ENCODE data around the gene KLHL29. TPM values are rescaled to one million over a fixed set of nuclear protein-coding genes. Genes with fewer than 3 reads are reported as not detected.

KLHL29 gene
- total RNA-seq, 1 donor from 2014 or later = 16.3 TPM

DNA sequence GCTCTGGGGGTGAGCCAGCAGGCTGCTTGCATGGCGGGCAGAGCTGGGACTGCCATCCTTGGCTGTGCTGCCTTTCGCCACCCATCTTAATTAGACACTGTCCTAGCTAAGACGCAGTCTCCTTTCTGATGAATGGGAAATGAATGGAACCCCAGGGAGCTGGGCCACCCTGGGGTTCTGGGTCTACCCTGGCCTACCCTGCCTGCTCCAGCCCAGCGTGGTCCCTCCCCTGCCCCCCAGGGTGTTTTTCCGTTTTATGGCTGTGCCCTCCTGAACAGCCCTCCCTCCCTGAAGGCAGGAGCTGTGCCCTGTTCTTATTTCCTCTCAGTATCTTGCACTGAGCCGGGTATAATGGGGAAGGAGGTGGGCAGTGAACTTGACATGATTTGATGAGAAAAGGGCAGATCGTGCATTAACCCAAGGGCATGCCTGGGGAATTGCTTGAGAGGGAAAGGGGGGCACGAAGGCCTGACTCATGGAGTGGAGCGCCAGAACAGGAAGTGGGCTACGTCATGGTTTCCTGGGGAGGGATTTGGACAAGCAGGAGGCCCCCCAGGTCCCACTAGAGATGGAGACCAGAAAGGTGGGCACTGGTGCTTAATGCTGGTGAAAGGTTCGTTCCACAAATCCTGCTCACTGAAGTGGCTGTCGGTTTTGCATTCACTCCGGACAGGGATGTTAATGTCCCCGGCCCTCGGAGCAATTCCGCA lies 165.0 kb downstream of the KLHL29 start:
- H3K9me3 ChIP-seq = no peaks in the 10 kb centered on the region
- intact Hi-C loops (cut with DNase I) = no loop called here
- no peaks in the 10 kb centered on the region for H3K36me3 ChIP-seq
- TF ChIP-seq, protein P1, sequence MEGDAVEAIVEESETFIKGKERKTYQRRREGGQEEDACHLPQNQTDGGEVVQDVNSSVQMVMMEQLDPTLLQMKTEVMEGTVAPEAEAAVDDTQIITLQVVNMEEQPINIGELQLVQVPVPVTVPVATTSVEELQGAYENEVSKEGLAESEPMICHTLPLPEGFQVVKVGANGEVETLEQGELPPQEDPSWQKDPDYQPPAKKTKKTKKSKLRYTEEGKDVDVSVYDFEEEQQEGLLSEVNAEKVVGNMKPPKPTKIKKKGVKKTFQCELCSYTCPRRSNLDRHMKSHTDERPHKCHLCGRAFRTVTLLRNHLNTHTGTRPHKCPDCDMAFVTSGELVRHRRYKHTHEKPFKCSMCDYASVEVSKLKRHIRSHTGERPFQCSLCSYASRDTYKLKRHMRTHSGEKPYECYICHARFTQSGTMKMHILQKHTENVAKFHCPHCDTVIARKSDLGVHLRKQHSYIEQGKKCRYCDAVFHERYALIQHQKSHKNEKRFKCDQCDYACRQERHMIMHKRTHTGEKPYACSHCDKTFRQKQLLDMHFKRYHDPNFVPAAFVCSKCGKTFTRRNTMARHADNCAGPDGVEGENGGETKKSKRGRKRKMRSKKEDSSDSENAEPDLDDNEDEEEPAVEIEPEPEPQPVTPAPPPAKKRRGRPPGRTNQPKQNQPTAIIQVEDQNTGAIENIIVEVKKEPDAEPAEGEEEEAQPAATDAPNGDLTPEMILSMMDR (IDR thresholded peaks at IDR 0.05) = no peak
- peaks cover 0 to 19% of the 10 kb centered on the region in 2 donors for H3K4me1 ChIP-seq
- DNase-seq (ENCODE audit: low spot score in 2 of 2) = no peak
- H3K27ac ChIP-seq = no peak overlapping the region
- H3K27me3 ChIP-seq = no peaks in the 10 kb centered on the region
- H3K4me3 ChIP-seq = no peak overlapping the region

DNA sequence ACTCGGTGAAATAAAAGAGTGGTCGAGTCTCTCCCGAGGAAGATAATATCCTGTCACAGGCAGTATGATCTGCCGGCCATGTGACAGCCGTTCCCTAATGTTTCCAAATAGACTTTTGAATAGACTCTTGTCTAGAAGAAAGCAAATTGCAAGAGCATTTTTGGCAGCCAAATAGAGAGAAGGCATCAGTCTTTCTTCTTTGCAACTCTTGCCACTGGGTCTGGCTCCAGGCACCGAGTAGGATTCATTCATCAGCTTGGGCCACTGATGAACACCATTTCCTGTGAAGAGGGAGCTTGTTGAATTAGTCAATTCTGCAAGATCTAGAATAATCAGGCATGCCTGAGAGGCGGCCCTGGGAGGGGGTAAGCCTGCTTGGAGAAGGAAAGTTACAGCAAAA lies 165.6 kb downstream of the KLHL29 start:
- TF ChIP-seq, protein P1 (IDR thresholded peaks at IDR 0.05) = no peak
- Histone ChIP-seq H3K4me3 (no peak overlapping the region), H3K36me3 (no peaks in the 10 kb centered on the region), H3K27ac (no peak overlapping the region), H3K4me1 (peaks cover 0 to 14% of the 10 kb centered on the region in 2 donors), H3K27me3 (no peaks in the 10 kb centered on the region), H3K9me3 (no peaks in the 10 kb centered on the region)
- DNase-seq (ENCODE audit: low spot score in 2 of 2) = no peak
- intact Hi-C loops (cut with DNase I) = no loop called here

DNA sequence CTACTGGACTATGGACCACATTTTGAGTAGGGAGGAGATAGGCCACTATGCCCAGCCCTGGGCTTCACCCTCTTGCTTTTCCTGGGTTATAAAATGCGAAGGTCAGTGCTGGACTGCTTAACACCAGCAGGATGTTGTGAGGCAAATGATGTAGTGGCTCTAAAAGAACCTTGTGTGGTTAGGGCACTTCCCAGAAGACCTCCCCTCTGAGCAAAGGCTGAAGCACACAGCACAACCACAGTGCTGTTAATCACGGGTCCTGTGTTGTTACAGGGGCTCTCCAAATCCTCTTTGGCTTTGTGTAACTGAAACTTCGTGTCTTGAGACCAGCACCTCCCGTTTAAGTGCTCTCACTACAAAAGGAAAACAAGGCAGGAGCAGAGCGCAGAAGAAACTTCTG lies 166.9 kb downstream of the KLHL29 start:
- TF ChIP-seq, protein P1 (IDR thresholded peaks at IDR 0.05) = no peak
- Histone ChIP-seq H3K4me3 (no peak overlapping the region), H3K27me3 (no peaks in the 10 kb centered on the region), H3K9me3 (no peaks in the 10 kb centered on the region), H3K4me1 (peaks cover 0 to 16% of the 10 kb centered on the region in 2 donors), H3K27ac (no peak overlapping the region), H3K36me3 (no peaks in the 10 kb centered on the region)
- intact Hi-C loops (cut with DNase I) = no loop called here
- DNase-seq (ENCODE audit: low spot score in 2 of 2) = no peak

DNA sequence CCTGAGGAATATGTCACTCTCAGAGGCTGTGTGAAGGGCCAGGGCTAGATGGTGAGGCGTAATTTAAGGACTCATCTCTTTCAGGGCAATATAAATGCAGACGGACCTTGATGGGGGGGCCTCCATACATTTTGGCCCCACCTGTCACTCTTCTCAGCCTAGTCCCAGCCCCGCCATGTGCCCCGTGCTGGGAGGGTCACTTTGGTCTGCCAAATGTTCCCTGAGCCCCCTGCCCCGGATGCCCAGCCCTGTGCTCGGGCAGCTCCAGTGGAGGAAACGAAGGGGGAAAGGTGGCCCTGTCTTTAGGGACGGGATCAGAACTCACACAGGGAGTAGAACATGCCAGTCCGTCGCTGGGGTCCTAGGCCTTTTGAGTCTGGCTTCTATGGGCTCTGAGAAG lies 168.6 kb downstream of the KLHL29 start:
- Histone ChIP-seq H3K9me3 (no peaks in the 10 kb centered on the region), H3K27ac (peak overlapping the region; percentile 65), H3K27me3 (no peaks in the 10 kb centered on the region), H3K36me3 (no peaks in the 10 kb centered on the region), H3K4me1 (peaks cover 0 to 18% of the 10 kb centered on the region in 2 donors), H3K4me3 (no peak overlapping the region)
- intact Hi-C loops (cut with DNase I) = no loop called here
- TF ChIP-seq, protein P1 (IDR thresholded peaks at IDR 0.05) = no peak
- no peak for DNase-seq (ENCODE audit: low spot score in 2 of 2)

DNA sequence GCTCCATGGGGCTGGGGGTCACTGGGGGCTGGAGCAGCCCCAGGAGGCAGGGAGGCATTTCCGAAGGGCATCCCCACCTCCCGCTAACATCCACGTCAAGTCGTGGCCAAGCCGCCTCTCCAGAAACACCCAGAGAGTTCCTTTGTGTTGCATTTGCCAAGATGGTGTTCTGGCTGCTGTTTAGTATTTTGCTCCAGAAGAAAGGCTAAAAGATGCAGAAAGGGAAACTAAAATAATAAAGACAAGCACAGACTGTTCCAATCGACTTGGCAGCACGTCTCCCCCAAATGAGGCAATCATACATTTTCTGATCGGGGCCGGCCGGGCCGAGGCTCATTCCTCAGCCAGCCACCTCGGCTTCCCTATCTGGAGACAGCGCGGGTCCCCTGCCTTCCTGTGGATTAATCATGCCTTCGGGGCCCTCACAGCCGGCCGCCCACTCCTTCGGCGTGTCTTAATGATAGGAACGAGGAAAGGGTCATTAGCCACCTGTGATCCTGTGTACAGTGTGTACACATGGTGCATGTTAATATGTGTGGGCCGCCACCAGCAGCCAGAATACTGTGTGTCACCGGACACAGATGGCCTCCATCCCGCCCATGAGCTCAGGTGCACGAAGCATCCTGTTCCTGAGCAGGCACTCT lies 169.2 kb downstream of the KLHL29 start:
- Histone ChIP-seq H3K27ac (peak overlapping the region; percentile 65), H3K9me3 (no peaks in the 10 kb centered on the region), H3K4me1 (peaks cover 0 to 16% of the 10 kb centered on the region in 2 donors), H3K36me3 (no peaks in the 10 kb centered on the region), H3K27me3 (no peaks in the 10 kb centered on the region), H3K4me3 (no peak overlapping the region)
- intact Hi-C loops (cut with DNase I) = no loop called here
- TF ChIP-seq, protein P1 (IDR thresholded peaks at IDR 0.05) = no peak
- peak in 1 of 2 donors; percentile 77 for DNase-seq (ENCODE audit: low spot score in 2 of 2)
